ENCODE results near the gene PITPNC1. TPM values are rescaled to one million over a fixed set of nuclear protein-coding genes. Genes with fewer than 3 reads are reported as not detected.

PITPNC1 gene
- total and polyA plus RNA-seq, 2 experiments from 2014 or later: 5.8 to 7.3 TPM

GRCh38 chr17:67613961-67614360 lies 236.9 kb downstream of the PITPNC1 start:
- TF ChIP-seq EZH2phosphoT487 (IDR thresholded peaks at IDR 0.05; ENCODE audit: insufficient read depth, low read depth) (no peak), EZH2 (IDR thresholded peaks at IDR 0.05; ENCODE audit: insufficient read depth, poor library complexity, severe bottlenecking) (no peak)

GRCh38 chr17:67615011-67615561 lies 238.0 kb downstream of the PITPNC1 start:
- 96 to 97% methylated on average over 13 of the region's 13 CpGs for WGBS, 2 experiments (ENCODE audit: low coverage in 1 of 2, low lambda C conversion rate in 2 of 2, missing lambda C conversion rate in 2 of 2)
- H3K27ac ChIP-seq: no peak overlapping the region
- in situ Hi-C loops (cut with MboI): no loop called here
- no peaks in the 10 kb centered on the region for H3K79me2 ChIP-seq (ENCODE audit: insufficient read depth)
- no peak overlapping the region for H3K4me3 ChIP-seq
- H2AFZ ChIP-seq: no peak overlapping the region
- no peaks in the 10 kb centered on the region for H4K20me1 ChIP-seq (ENCODE audit: insufficient read depth)
- DNase-seq: no peak
- TF ChIP-seq EZH2phosphoT487 (IDR thresholded peaks at IDR 0.05; ENCODE audit: insufficient read depth, low read depth) (no peak), EZH2 (IDR thresholded peaks at IDR 0.05; ENCODE audit: insufficient read depth, poor library complexity, severe bottlenecking) (no peak)
- H3K36me3 ChIP-seq (ENCODE audit: low read depth): no peaks in the 10 kb centered on the region
- H3F3A ChIP-seq (ENCODE audit: insufficient read depth): no peaks in the 10 kb centered on the region
- H3K9ac ChIP-seq: no peak overlapping the region
- no peaks in the 10 kb centered on the region for H3K9me3 ChIP-seq (ENCODE audit: low read depth)
- H3K4me1 ChIP-seq (ENCODE audit: insufficient read depth): no peaks in the 10 kb centered on the region
- H3K27me3 ChIP-seq (replicated peaks; ENCODE audit: insufficient read depth): no peaks in the 10 kb centered on the region
- no peaks in the 10 kb centered on the region for H3K9me2 ChIP-seq (ENCODE audit: insufficient read depth)
- H3K4me2 ChIP-seq (ENCODE audit: unreplicated experiment): no peak overlapping the region

More at GRCh38 chr17:67613961-67614360, 236.9 kb downstream of the PITPNC1 start:
- H3K9ac ChIP-seq: no peak overlapping the region
- in situ Hi-C loops (cut with MboI): no loop called here
- no peaks in the 10 kb centered on the region for H3K9me3 ChIP-seq (ENCODE audit: low read depth)
- no peak for DNase-seq
- no peak overlapping the region for H3K27ac ChIP-seq
- H3K27me3 ChIP-seq (replicated peaks; ENCODE audit: insufficient read depth): no peaks in the 10 kb centered on the region
- H3K4me3 ChIP-seq: no peak overlapping the region
- no peaks in the 10 kb centered on the region for H3K4me1 ChIP-seq (ENCODE audit: insufficient read depth)
- H3K9me2 ChIP-seq (ENCODE audit: insufficient read depth): no peaks in the 10 kb centered on the region
- WGBS, 2 experiments (ENCODE audit: low coverage in 1 of 2, low lambda C conversion rate in 2 of 2, missing lambda C conversion rate in 2 of 2): 93 to 96% methylated on average over 7 of the region's 7 CpGs
- H3F3A ChIP-seq (ENCODE audit: insufficient read depth): no peaks in the 10 kb centered on the region
- H3K36me3 ChIP-seq (ENCODE audit: low read depth): no peaks in the 10 kb centered on the region
- no peak overlapping the region for H2AFZ ChIP-seq
- H3K4me2 ChIP-seq (ENCODE audit: unreplicated experiment): no peak overlapping the region
- no peaks in the 10 kb centered on the region for H3K79me2 ChIP-seq (ENCODE audit: insufficient read depth)
- no peaks in the 10 kb centered on the region for H4K20me1 ChIP-seq (ENCODE audit: insufficient read depth)

GRCh38 chr17:67615736-67616135 lies 238.7 kb downstream of the PITPNC1 start:
- no peaks in the 10 kb centered on the region for H3K9me3 ChIP-seq (ENCODE audit: low read depth)
- no peak overlapping the region for H3K9ac ChIP-seq
- no peak for DNase-seq
- in situ Hi-C loops (cut with MboI): no loop called here
- TF ChIP-seq EZH2 (IDR thresholded peaks at IDR 0.05; ENCODE audit: insufficient read depth, poor library complexity, severe bottlenecking): no peak
- H3K4me1 ChIP-seq (ENCODE audit: insufficient read depth): no peaks in the 10 kb centered on the region
- H4K20me1 ChIP-seq (ENCODE audit: insufficient read depth): no peaks in the 10 kb centered on the region
- no peak overlapping the region for H2AFZ ChIP-seq
- no peaks in the 10 kb centered on the region for H3F3A ChIP-seq (ENCODE audit: insufficient read depth)
- no peaks in the 10 kb centered on the region for H3K79me2 ChIP-seq (ENCODE audit: insufficient read depth)
- no peak overlapping the region for H3K4me3 ChIP-seq
- H3K27ac ChIP-seq: no peak overlapping the region
- no peaks in the 10 kb centered on the region for H3K27me3 ChIP-seq (replicated peaks; ENCODE audit: insufficient read depth)
- H3K4me2 ChIP-seq (ENCODE audit: unreplicated experiment): no peak overlapping the region
- H3K9me2 ChIP-seq (ENCODE audit: insufficient read depth): no peaks in the 10 kb centered on the region
- WGBS, 2 experiments (ENCODE audit: low coverage in 1 of 2, low lambda C conversion rate in 2 of 2, missing lambda C conversion rate in 2 of 2): 95 to 99% methylated on average over 7 of the region's 7 CpGs
- H3K36me3 ChIP-seq (ENCODE audit: low read depth): no peaks in the 10 kb centered on the region

GRCh38 chr17:67617304-67617899 lies 240.3 kb downstream of the PITPNC1 start:
- no peaks in the 10 kb centered on the region for H4K20me1 ChIP-seq (ENCODE audit: insufficient read depth)
- in situ Hi-C loops (cut with MboI): no loop called here
- H3K4me1 ChIP-seq (ENCODE audit: insufficient read depth): no peaks in the 10 kb centered on the region
- no peak overlapping the region for H2AFZ ChIP-seq
- no peak overlapping the region for H3K9ac ChIP-seq
- H3K9me2 ChIP-seq (ENCODE audit: insufficient read depth): no peaks in the 10 kb centered on the region
- no peaks in the 10 kb centered on the region for H3F3A ChIP-seq (ENCODE audit: insufficient read depth)
- 82 to 87% methylated on average over 4 of the region's 4 CpGs for WGBS, 2 experiments (ENCODE audit: low coverage in 1 of 2, low lambda C conversion rate in 2 of 2, missing lambda C conversion rate in 2 of 2)
- H3K27me3 ChIP-seq (replicated peaks; ENCODE audit: insufficient read depth): no peaks in the 10 kb centered on the region
- no peak overlapping the region for H3K27ac ChIP-seq
- H3K4me3 ChIP-seq: no peak overlapping the region
- DNase-seq: no peak
- no peak for TF ChIP-seq EZH2phosphoT487 (IDR thresholded peaks at IDR 0.05; ENCODE audit: insufficient read depth, low read depth)
- no peak for TF ChIP-seq EZH2 (IDR thresholded peaks at IDR 0.05; ENCODE audit: insufficient read depth, poor library complexity, severe bottlenecking)
- H3K79me2 ChIP-seq (ENCODE audit: insufficient read depth): no peaks in the 10 kb centered on the region
- H3K9me3 ChIP-seq (ENCODE audit: low read depth): no peaks in the 10 kb centered on the region
- H3K36me3 ChIP-seq (ENCODE audit: low read depth): no peaks in the 10 kb centered on the region
- H3K4me2 ChIP-seq (ENCODE audit: unreplicated experiment): no peak overlapping the region

Measured in GM23248 (cell line).